ENCODE data around the gene NANS. TPM values are rescaled to one million over a fixed set of nuclear protein-coding genes. Genes with fewer than 3 reads are reported as not detected.
A peak's percentile ranks its signal among the peaks of the same experiment; 100 is the strongest.

Gene NANS
- total and polyA plus RNA-seq, 2 of the 13 experiments (the other 11 are each of a cell fraction or from before 2014, with no cell fraction given), result 86.9 to 203 TPM

GRCh38 chr9:98045234-98046179 lies 11.0 kb upstream of the NANS start (continued):
- TF ChIP-seq HDAC1 (CRISPR knock-in tag; IDR thresholded peaks at IDR 0.05) (0 out of 2 replicates have a peak, but pooled peaks have one; percentile 27), THAP9 (CRISPR knock-in tag; IDR thresholded peaks at IDR 0.05; ENCODE audit: borderline replicate concordance) (no peak), MYPOP (CRISPR knock-in tag; IDR thresholded peaks at IDR 0.05) (no peak), TEAD2 (CRISPR knock-in tag; IDR thresholded peaks at IDR 0.05) (no peak), ZSCAN12 (CRISPR knock-in tag; IDR thresholded peaks at IDR 0.05) (no peak), E2F5 (CRISPR knock-in tag; conservative IDR thresholded peaks at IDR 0.05) (no peak), ZFY (CRISPR knock-in tag; IDR thresholded peaks at IDR 0.05) (peak; percentile 46; the same call in 1 of the 2 replicates), TAF1 (CRISPR knock-in tag; IDR thresholded peaks at IDR 0.05) (peak; percentile 26; the same call in 1 of the 2 replicates), NFYC (CRISPR knock-in tag; IDR thresholded peaks at IDR 0.05) (peak; percentile 77), ZNF124 (CRISPR knock-in tag; IDR thresholded peaks at IDR 0.05) (no peak), ZFYVE20 (CRISPR knock-in tag; IDR thresholded peaks at IDR 0.05; ENCODE audit: borderline replicate concordance, low read depth) (no peak), ZNF652 (CRISPR knock-in tag; IDR thresholded peaks at IDR 0.05; ENCODE audit: borderline replicate concordance, low read depth) (no peak), MAZ (IDR thresholded peaks at IDR 0.05; ENCODE audit: borderline replicate concordance, low read depth, low read length) (no peak), MAZ (CRISPR knock-in tag; IDR thresholded peaks at IDR 0.05; ENCODE audit: low read depth) (no peak), TEF (CRISPR knock-in tag; IDR thresholded peaks at IDR 0.05) (no peak), ZNF335 (CRISPR knock-in tag; IDR thresholded peaks at IDR 0.05) (no peak), ZNF281 (CRISPR knock-in tag; IDR thresholded peaks at IDR 0.05; ENCODE audit: borderline replicate concordance) (no peak), ZNF878 (CRISPR knock-in tag; IDR thresholded peaks at IDR 0.05) (no peak), ZNF563 (CRISPR knock-in tag; IDR thresholded peaks at IDR 0.05) (no peak)

Measured in HepG2 (cell line).